Mucosa of stomach (tissue), 1 donor: ENCODE data around the gene STARD10.
A peak's percentile ranks its signal among the peaks of the same experiment; 100 is the strongest.

Experiments
- H3K27me3 ChIP-seq: one replicate; pipeline ENCODE4 v1.7.0; 2013; ENCODE audit warnings: mild to moderate bottlenecking, low read length; ENCODE audit not compliant: control insufficient read depth, insufficient read depth
- H3K36me3 ChIP-seq: one replicate; pipeline ENCODE4 v1.7.0; 2013; ENCODE audit warnings: low read length; ENCODE audit not compliant: control insufficient read depth, insufficient read depth
- H3K4me1 ChIP-seq: one replicate; pipeline ENCODE4 v1.7.0; 2013; ENCODE audit warnings: mild to moderate bottlenecking, low read length; ENCODE audit not compliant: control insufficient read depth, insufficient read depth
- H3K4me3 ChIP-seq: one replicate; pipeline ENCODE4 v1.7.0; 2013; ENCODE audit warnings: low read length
- H3K9ac ChIP-seq: one replicate; pipeline ENCODE4 v1.7.0; 2013; ENCODE audit warnings: mild to moderate bottlenecking, low read length, moderate library complexity
- H3K9me3 ChIP-seq: one replicate; pipeline ENCODE4 v1.7.0; 2013; ENCODE audit warnings: mild to moderate bottlenecking, low read length, moderate library complexity; ENCODE audit not compliant: control insufficient read depth
- donor health status: Pancreatic carcinoma.

The STARD10 gene

GRCh38 chr11:72726266-72727220 is 67.3 kb downstream of the STARD10 start:
- no peak overlapping the region for H3K4me3 ChIP-seq
- no peaks in the 10 kb centered on the region for H3K36me3 ChIP-seq
- H3K9me3 ChIP-seq, result no peaks in the 10 kb centered on the region
- H3K9ac ChIP-seq, result no peak overlapping the region
- peaks cover 30% of the 10 kb centered on the region for H3K4me1 ChIP-seq
- no peaks in the 10 kb centered on the region for H3K27me3 ChIP-seq

- Histone ChIP-seq H3K4me3 (no peak overlapping the region), H3K36me3 (no peaks in the 10 kb centered on the region), H3K4me1 (peaks cover 37% of the 10 kb centered on the region), H3K27me3 (no peaks in the 10 kb centered on the region), H3K9me3 (no peaks in the 10 kb centered on the region), H3K9ac (no peak overlapping the region)
Observed at GRCh38 chr11:72725724-72726028, 68.2 kb downstream of the STARD10 start.

- Histone ChIP-seq H3K4me3 (no peak overlapping the region), H3K27me3 (no peaks in the 10 kb centered on the region), H3K36me3 (no peaks in the 10 kb centered on the region), H3K9me3 (no peaks in the 10 kb centered on the region), H3K9ac (no peak overlapping the region), H3K4me1 (peaks cover 42% of the 10 kb centered on the region)
Observed at GRCh38 chr11:72724851-72725723, 68.8 kb downstream of the STARD10 start.

- no peak overlapping the region for H3K9ac ChIP-seq
Observed at GRCh38 chr11:72724021-72724551, 69.8 kb downstream of the STARD10 start.

GRCh38 chr11:72723508-72723907 is 70.3 kb downstream of the STARD10 start:
- Histone ChIP-seq H3K27me3 (no peaks in the 10 kb centered on the region), H3K4me3 (no peak overlapping the region), H3K9ac (no peak overlapping the region), H3K4me1 (peaks cover 58% of the 10 kb centered on the region), H3K9me3 (no peaks in the 10 kb centered on the region), H3K36me3 (no peaks in the 10 kb centered on the region)

More at GRCh38 chr11:72724021-72724551, 69.8 kb downstream of the STARD10 start:
- no peak overlapping the region for H3K4me3 ChIP-seq
- no peaks in the 10 kb centered on the region for H3K27me3 ChIP-seq
- peaks cover 52% of the 10 kb centered on the region for H3K4me1 ChIP-seq
- no peaks in the 10 kb centered on the region for H3K36me3 ChIP-seq
- no peaks in the 10 kb centered on the region for H3K9me3 ChIP-seq

- peak overlapping the region; percentile 65 for H3K4me3 ChIP-seq
- no peaks in the 10 kb centered on the region for H3K27me3 ChIP-seq
- peak overlapping the region; percentile 79 for H3K9ac ChIP-seq
- no peaks in the 10 kb centered on the region for H3K36me3 ChIP-seq
- no peaks in the 10 kb centered on the region for H3K9me3 ChIP-seq
- H3K4me1 ChIP-seq, result peaks cover 58% of the 10 kb centered on the region
Observed at GRCh38 chr11:72722050-72722748, 71.6 kb downstream of the STARD10 start.

- H3K4me3 ChIP-seq, result peak overlapping the region; percentile 65
- H3K9ac ChIP-seq, result peak overlapping the region; percentile 79
- peaks cover 58% of the 10 kb centered on the region for H3K4me1 ChIP-seq
- H3K9me3 ChIP-seq, result no peaks in the 10 kb centered on the region
- no peaks in the 10 kb centered on the region for H3K36me3 ChIP-seq
- no peaks in the 10 kb centered on the region for H3K27me3 ChIP-seq
Observed at GRCh38 chr11:72721689-72722049, 72.2 kb downstream of the STARD10 start.

- no peaks in the 10 kb centered on the region for H3K9me3 ChIP-seq
- H3K4me1 ChIP-seq, result peaks cover 58% of the 10 kb centered on the region
Observed at GRCh38 chr11:72721276-72721675, 72.6 kb downstream of the STARD10 start.

GRCh38 chr11:72720784-72721183 is 73.1 kb downstream of the STARD10 start:
- H3K4me1 ChIP-seq, result peaks cover 58% of the 10 kb centered on the region

More at GRCh38 chr11:72721276-72721675, 72.6 kb downstream of the STARD10 start:
- Histone ChIP-seq H3K27me3 (no peaks in the 10 kb centered on the region), H3K36me3 (no peaks in the 10 kb centered on the region), H3K9ac (peak overlapping the region; percentile 79), H3K4me3 (peak overlapping the region; percentile 65)

GRCh38 chr11:72720047-72720446 is 73.8 kb downstream of the STARD10 start:
- no peaks in the 10 kb centered on the region for H3K27me3 ChIP-seq
- H3K4me1 ChIP-seq, result peaks cover 51% of the 10 kb centered on the region
- H3K9me3 ChIP-seq, result no peaks in the 10 kb centered on the region
- peak overlapping the region; percentile 79 for H3K9ac ChIP-seq
- peak overlapping the region; percentile 65 for H3K4me3 ChIP-seq
- H3K36me3 ChIP-seq, result no peaks in the 10 kb centered on the region

More at GRCh38 chr11:72720784-72721183, 73.1 kb downstream of the STARD10 start:
- H3K36me3 ChIP-seq, result no peaks in the 10 kb centered on the region
- no peaks in the 10 kb centered on the region for H3K27me3 ChIP-seq
- H3K4me3 ChIP-seq, result peak overlapping the region; percentile 65
- no peaks in the 10 kb centered on the region for H3K9me3 ChIP-seq
- H3K9ac ChIP-seq, result peak overlapping the region; percentile 79

- Histone ChIP-seq H3K9me3 (no peaks in the 10 kb centered on the region), H3K4me3 (no peak overlapping the region), H3K9ac (peak overlapping the region; percentile 79), H3K4me1 (peaks cover 49% of the 10 kb centered on the region), H3K27me3 (no peaks in the 10 kb centered on the region), H3K36me3 (no peaks in the 10 kb centered on the region)
Observed at GRCh38 chr11:72719551-72719950, 74.3 kb downstream of the STARD10 start.
